CMK (cell line): ENCODE data around the gene RNMT.
"Not testable (repeated sequence)": the region's sequence is repeated elsewhere in the genome, so short reads cannot be mapped to it uniquely, and the experiment has no call there.

ENCODE experiments used
- DNase-seq: peaks from one replicate; pipeline ENCODE4 v3.0.0-alpha.2; 2010; ENCODE audit warnings: low read depth

Gene RNMT

DNA sequence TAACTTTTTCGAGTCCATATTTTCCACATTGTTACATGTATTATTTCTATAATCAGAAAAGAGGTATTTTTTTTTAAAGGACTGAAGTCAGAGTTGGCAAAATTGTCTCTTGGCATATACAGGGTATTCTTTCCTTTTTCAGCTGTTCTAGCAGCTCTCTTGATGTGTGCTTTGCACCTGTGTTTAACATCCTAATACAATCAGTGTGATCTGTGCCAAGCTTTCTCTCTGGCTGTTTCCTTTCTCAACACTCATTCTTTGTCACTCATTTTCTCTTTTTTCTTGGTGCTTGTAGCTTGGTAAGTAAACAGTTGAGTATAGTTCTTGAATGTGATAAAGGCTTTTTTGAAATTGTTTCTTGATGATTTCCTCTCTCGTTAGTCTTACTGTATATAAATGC is 9.2 kb downstream of the RNMT start:
- DNase-seq, result no peak

DNA sequence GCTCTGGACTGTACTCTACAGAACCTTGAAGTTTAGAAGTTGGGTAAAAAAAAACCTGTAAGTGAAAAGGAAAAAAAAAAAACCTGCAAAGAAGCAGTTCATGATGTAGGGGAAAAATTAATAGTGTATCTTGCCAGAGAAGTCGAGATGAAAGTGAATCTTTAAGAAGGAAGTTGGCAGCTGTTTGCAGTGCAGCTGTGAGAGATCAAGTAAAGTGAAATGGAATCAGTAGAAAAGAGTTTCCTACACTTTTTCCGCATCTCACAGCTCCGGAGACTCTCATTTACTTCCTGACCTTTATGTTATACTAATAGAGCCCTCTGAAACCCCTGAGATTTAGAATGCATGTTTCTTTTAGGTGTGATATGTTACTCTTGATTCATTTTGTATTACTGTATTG is 19.2 kb downstream of the RNMT start:
- DNase-seq, result no peak

- DNase-seq, result no peak
These were observed 20.2 kb downstream of the RNMT start for GRCh38 chr18:13746633-13747032.

GRCh38 chr18:13751599-13751998 is 25.1 kb downstream of the RNMT start:
- not testable (repeated sequence) for DNase-seq

DNA sequence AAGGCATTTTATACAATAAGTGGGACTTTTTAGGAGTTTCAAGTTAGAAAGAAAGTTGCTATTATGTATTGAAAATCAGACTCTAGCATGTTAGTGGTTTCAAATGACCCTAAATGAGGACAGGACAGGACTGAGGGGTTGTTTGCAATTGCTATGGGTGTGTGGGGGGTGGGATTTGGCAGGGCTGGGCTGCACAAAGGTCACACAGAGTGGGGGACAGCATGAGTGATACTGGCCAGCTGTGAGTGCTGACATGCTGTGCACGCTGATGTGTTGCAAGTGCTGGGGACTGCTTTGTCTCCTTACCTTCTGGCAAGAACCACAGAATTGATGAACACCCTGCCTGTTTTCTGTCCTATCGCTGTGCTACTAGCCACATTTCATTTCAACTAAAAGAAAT is 29.8 kb downstream of the RNMT start:
- no peak for DNase-seq

DNA sequence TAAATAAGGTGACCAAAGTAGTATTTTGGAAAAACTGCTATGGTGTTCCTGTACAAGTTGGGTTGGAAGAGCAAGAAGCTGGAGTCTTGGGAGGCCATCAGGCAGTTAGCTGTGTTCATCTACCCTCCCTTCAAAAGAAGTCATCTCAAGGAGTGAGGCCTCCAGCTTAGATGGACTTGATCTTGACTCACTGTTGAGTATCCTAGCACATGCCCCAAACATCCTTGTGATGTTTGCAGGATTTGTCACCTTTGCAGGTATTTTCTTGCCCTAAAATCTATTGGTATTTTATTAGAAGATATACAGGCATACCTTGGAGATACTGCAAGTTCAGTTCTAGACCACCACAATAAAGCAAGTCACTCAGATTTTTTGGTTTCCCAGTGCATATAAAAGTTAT is 30.2 kb downstream of the RNMT start:
- DNase-seq, result no peak

GRCh38 chr18:13758622-13759021 is 32.1 kb downstream of the RNMT start:
- no peak for DNase-seq

DNA sequence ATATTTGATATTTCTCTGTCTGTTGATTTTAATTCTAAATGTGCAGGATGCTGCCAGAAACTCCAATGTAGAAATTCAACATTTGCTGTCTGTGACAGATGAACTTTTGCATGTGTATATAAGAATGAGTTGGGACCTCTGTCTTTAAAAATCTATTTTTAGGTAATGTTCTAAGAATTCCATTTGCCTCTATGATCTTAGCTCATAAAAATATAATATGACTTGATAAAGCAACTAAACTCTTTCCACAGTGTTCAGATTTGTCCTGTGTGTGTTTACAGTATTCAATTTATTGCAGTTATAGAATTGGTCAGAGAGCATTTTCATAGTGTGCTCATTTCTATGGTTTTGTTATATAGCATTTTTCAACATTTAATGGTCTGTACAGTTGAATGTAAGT is 33.6 kb downstream of the RNMT start:
- no peak for DNase-seq

DNA sequence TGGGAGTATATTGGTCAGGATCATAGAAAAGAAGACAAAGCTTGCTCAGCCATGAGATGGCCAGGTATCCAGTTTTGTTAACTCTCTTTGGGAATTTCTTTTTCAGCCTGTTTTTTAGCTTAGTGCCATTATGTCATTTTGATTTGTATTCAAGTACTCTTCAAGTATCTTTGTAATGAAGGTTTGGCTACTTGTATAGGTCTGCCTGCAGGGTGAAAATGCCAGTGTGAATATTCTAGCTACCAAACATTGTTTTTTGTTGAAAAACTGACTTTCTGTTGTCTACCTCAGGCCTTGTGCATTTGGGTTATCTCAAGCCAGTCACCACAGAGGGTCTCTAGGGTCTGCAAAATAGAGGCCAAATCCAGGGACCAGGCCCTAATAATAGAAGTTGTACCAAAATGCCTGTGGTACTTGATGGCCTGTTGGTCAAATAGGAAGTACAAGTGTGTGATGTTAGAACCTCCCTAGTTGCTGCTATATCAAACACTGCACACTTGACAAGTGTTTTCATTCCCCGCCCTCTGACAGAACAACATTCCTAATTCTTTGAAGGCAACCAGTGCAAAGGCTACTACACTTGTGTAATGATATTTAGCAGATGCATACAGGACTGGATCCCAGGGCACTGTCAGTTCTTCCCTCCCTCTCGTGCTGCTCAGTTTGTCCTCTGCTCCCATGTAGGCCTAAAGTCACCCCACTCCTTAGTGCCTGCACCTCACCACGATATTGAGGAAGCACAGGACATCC is 36.4 kb downstream of the RNMT start:
- DNase-seq, result no peak

GRCh38 chr18:13775058-13775457 is 48.6 kb downstream of the RNMT start:
- no peak for DNase-seq

- DNase-seq, result no peak
These were observed 64.7 kb downstream of the RNMT start for GRCh38 chr18:13791181-13791580.

- DNase-seq, result no peak
These were observed 67.3 kb downstream of the RNMT start for GRCh38 chr18:13793819-13794218.

DNA sequence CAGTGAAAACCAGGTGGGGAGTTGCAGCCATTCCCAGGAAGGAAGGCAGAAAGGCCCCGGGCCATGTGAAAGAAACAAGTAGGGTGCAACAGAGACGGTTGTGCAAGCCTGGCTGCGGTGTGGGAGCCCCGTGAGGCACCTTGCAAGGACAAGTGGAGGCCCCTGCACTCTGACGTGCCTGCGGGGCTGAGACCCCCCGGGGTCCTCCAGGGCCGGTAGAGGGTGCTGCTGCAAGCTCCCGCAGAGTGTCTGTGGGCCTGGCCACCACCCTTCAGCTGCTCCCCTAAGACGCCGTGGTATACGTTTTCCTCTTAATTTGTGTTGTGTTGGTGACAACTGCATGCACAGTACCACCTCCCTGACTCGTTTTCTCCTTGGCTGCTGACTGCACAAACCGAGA is 70.0 kb downstream of the RNMT start:
- DNase-seq, result no peak

DNA sequence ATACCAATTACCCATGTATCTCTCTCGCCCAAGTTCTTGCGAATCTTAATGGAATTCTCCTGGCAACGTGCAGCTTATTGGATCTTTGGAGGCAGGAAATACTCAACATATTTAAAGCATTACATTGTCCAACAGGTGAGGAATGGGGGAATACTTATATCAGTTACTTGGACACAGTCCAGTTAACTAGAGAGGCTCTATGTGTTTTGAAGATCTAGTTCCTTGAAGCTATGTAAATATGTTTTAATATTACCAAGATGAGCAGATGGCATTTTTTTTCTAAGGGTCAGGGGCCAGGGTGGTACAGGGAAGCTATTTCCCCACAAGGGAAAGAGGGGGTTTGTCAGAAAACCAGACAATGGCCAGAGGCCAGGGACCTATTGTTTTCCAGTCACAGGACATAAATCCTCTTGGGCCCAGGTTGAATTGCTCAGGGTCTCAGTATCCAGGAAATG is 70.7 kb downstream of the RNMT start:
- no peak for DNase-seq

GRCh38 chr18:13799396-13799795 is 72.9 kb downstream of the RNMT start:
- no peak for DNase-seq

- DNase-seq, result no peak
These were observed 74.2 kb downstream of the RNMT start for GRCh38 chr18:13800505-13801259.

DNA sequence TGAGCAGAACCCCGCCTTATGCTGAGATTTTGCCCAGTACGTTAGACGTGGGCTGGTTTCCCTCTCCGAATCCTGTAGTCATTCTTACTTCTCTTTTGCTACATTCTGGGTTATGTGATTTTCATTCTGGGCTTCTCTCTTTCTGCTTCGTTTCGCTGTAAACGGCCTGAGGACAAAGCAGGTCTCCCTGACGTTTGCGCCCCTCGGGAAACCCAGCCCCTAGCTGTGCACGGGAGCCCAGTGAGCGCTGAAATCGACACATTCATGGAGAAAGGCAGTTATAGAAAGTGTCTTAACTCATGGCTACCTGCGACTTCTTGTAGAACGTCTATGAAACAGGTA is 74.8 kb downstream of the RNMT start:
- no peak for DNase-seq

DNA sequence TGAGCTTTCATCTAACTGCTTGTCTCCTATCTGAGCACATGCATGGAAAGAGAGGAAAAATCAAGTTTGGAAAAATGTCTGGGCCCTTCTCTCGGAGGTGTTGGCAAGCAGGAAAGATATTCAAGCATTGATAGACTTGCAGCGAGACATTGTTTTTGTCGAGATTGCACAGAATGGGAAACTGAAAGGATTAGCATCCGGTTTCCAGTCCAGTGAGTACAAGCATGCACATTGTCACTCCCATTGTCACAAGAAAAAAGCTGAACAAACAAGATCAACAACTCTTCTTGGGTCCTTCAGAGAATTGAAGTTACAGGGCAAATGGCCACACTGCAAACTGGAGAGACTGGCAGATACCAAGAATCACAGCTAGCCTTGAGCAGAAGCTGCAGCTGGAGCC is 77.8 kb downstream of the RNMT start:
- DNase-seq, result no peak

DNA sequence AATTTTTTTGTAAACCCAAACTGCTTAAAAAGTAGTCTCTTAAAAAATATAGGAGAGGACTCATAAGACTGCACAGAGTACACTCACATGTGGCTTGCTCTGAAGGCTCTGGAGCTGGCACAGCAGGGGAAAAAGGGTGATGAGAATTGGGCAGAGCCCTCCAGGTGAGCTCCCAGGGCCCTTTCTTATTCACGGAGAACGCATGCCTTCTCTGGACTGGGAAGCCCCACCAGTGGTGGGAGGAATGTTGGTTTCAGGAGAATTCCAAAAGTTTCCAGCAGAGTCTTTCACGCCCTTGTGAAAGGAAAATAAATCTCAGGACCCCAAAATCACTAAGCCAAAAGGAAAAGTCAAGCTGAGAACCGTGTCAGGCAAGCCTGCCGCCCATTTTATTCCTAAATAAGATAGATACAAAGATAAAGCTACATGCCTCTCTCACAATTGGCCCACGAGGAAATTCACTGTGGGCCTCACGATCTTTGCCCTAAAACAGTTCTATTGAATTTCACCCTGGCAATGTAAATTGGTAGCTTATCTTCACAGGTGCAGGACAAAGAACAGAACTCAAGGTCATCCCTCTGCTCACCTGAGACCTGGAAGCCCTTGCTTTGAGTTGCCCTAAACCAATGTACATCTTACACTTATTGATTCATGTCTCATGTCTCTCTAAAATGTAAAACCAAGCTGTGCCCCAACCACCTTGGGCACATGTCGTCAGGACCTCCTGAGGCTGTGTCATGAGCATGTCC is 82.0 kb downstream of the RNMT start:
- no peak for DNase-seq

DNA sequence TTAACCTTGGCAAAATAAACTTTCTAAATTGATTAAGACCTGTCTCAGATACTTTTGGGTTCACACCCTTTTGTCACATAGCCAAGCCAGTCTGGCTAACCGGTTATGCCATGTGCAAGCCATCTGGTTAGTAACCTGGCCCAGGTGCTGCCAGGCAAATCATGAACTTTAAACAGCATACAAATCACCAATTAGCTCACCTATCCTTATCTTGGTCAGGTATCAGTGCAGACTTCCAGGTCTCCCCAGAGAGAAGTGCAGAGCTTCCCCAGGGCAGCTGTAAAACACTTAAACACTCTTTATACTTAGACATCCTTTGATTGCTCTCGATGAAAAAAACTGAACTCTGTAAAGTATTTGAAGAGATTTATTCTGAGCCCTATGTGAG is 82.6 kb downstream of the RNMT start:
- no peak for DNase-seq

- DNase-seq, result no peak
These were observed 83.2 kb downstream of the RNMT start for GRCh38 chr18:13809531-13810255.

- no peak for DNase-seq
These were observed 84.5 kb downstream of the RNMT start for GRCh38 chr18:13810950-13811485.
